D721Med (cell line): ENCODE measurements around the gene MVD.

Source experiments
- DNase-seq: peaks from one replicate; pipeline ENCODE4 v3.0.0; 2011; ENCODE audit warnings: low spot score; ENCODE audit not compliant: insufficient read length
- FAIRE-seq: peaks from 2 replicates; lab custom pipeline; 2011; peaks lifted over from hg19 to GRCh38; lab: Jason Lieb, UNC
- CTCF ChIP-seq: IDR thresholded peaks from 2 replicates; pipeline ENCODE4 v1.5.1; 2012; ENCODE audit warnings: mild to moderate bottlenecking, control low read depth; ENCODE audit not compliant: insufficient read depth; ENCODE audit errors: missing control alignments

Gene MVD

DNA sequence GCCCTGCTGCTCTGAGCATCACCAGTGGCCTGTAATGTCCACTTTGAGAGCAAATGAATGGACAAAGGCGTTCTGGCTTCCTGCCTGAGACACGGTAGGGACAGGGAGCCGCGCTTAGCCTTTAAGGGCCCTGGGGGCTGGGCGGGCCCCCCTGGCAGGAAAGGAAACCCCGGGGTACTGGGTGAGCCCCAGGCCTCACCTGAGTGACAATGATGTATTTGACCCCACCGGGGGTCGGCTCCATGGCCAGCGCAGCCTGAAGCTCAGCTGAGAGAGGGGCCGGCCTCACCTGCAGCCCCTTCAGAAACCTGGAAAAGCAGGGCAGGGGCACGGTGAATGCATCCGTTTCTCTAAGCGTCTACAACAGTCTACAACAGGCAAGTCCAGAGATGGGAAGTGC, 9.8 kb downstream of the MVD start:
- DNase-seq (no peak), FAIRE-seq (no peak)
- no peak for TF ChIP-seq CTCF

- DNase-seq = no peak
- no peak for TF ChIP-seq CTCF
- no peak for FAIRE-seq
Measured at GRCh38 chr16:88652762-88653063, 10.2 kb downstream of the MVD start.

DNA sequence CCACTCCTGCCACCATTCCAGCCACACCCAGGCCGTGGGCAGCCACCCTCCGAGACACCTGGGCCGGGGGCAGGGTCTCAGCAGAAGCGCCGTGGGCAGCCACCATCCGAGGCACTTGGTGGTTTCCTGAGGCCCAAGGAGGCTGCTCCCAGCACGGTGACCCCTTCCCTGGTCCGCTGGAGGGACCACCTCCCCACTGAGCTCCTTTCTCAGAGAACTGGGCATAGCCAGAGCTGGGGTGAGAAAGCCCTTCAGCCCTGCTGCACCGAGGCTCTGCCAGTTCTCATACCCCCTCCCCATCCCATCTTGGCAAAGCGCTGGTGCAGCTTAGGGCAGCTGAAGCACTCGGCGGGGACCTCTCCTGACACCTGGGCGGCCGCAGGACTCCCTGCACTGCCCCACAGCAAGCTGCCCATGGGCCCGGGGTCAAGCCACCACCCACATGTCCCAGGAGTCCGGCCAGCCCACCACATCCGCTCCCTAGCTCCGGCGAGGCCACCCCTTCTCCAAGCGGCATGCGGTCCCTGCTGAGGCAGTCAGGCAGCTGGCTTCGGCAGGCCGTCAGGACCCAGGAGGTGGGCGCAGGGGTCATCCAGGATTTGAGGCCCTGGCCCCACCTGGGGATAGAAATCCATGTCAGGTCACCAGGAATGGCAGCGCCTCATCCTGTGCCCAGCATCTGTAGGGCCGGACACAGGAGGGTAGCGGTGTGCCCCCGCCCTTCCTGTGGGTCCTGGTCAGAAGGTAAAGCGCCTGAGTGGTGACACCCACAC, 10.7 kb downstream of the MVD start:
- no peak for TF ChIP-seq CTCF
- no peak for FAIRE-seq

DNA sequence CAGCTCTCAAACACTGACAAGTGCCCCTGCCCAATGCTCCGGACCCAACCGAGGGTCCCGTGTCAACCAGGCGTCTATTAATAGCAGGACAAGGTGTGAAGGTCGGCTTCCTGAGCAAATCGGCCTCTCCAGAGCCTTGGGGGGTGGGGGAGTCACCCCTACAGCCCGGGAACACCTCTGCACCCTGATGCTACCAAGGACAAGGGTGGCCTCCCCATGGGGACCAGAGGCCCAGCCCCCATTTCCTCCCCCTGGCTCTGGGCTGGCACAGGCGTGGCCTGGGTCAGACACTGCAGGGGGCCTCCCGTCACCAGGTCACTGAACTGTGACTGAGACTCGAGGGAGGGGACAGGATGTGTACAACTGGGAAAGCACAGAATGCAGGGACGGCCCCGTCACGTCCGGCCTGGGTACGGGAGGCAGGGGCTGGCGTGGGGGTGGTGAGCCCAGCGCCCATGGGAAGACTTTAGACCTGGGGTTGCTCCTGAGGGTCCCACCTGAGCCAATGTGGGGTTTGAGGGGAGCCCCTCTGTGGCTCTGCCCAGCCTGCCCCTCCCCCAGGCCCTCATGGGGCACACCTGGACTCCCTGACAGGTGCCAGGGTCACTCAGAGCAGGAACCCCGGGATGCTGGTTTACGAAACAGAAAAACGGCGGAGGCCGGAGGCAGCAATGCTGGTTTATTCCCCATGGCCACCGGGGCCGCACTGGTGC, 11.5 kb downstream of the MVD start:
- no peak for DNase-seq
- FAIRE-seq = no peak
- TF ChIP-seq CTCF = no peak

More for the DNA sequence above, 10.7 kb downstream of the MVD start:
- no peak for DNase-seq

DNA sequence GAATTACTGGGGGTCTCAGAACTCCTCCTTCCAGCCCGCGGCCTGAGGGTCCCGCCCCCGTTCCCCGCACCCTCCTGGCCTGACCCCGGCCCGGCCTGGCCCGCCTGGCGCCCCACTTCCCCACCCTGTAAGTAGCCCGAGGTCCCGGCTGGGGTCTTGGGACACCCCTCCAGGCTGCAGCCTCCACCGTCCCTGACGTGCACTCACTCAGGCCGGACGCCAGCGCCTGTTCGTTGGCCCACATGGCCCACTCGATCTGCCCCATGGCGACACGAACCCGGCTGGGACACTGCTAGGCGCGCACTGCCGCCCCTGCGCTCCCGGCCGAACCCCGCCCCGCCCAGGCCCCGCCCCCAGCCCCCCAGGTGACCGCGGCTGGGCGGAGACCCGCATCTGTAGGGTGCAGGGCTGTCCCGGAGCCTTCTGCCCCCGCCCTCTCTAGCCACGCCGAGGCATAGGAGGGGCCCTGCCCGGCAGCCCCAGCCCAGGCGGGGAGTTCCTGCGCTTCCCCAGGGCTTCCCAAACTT, 12.1 kb downstream of the MVD start, which contains the start of gene CYBA:
TSS of gene CYBA (minus strand) at position 305 of the 527 bp plus-strand sequence. CDS start at position 265, 40 bp downstream.
- DNase-seq (no peak), FAIRE-seq (no peak)
- TF ChIP-seq CTCF = no peak

DNA sequence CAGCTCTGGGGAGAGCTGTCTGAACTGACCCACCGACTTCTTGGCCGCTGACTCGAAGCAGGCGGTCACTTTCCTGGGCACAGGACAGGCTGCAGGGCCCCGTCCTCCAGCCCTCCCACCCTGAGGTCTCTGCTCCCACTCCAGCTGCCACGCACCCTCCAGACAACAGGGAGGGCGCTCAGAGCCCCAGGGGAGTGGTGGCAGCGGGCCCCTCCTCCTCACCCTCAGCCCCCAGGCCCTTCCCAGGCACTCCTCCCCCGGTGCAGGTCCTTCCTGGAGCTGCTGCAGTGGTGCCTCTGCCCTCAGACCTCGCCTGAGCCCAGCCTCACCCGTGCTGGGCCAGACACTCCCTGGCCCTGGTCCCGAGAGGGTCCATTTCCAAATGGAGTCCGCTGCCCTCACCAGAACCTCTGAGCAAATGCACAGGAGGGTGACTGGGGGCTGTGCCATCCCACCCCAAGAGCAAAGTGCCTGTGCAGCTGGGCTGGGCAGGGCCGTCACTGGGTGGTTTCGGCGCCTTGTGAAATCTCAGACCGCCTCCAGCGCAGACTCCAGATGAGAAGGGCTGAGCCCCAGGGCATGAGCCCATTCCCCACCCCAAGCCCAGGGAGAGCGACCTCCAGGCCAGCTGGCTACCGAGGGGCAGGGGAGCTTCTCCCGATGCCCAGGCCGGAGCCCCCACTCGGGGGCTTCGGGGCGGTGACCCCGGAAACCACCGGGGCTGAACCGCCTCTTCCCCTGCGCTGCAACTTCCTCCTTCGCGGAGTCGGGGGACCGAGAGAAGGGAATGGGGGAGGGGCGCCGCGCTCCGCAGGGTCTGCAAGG, 12.8 kb downstream of the MVD start:
- no peak for TF ChIP-seq CTCF
- DNase-seq = no peak
- no peak for FAIRE-seq
